Epithelial cell of proximal tubule (primary cell): ENCODE measurements around the gene CD200R1. TPM values are rescaled to one million over a fixed set of nuclear protein-coding genes. Genes with fewer than 3 reads are reported as not detected.
"Not testable (repeated sequence)": the region's sequence is repeated elsewhere in the genome, so short reads cannot be mapped to it uniquely, and the experiment has no call there.

Experiments
- DNase-seq: peaks from one replicate; pipeline ENCODE4 v3.0.0-alpha.2; 2011; ENCODE audit warnings: low read depth
- H3K4me3 ChIP-seq: 2 replicates; pipeline ENCODE4 v1.5.1; 2011; ENCODE audit warnings: low read depth, mild to moderate bottlenecking, low read length
- total RNA-seq: library from RNA; depleted of rRNA; stranded (reverse); fragments of >200 nt; gene quantifications from 2 replicates; pipeline ENCODE4 v1.2.3, GENCODE V29; 2015
- TF ChIP-seq, protein P1 (sequence below): conservative IDR thresholded peaks from 2 replicates; pipeline ENCODE4 v1.5.1; 2012; ENCODE audit warnings: low read depth, mild to moderate bottlenecking, low read length

The CD200R1 gene
- total RNA-seq, 1 donor from 2014 or later = not detected

DNA sequence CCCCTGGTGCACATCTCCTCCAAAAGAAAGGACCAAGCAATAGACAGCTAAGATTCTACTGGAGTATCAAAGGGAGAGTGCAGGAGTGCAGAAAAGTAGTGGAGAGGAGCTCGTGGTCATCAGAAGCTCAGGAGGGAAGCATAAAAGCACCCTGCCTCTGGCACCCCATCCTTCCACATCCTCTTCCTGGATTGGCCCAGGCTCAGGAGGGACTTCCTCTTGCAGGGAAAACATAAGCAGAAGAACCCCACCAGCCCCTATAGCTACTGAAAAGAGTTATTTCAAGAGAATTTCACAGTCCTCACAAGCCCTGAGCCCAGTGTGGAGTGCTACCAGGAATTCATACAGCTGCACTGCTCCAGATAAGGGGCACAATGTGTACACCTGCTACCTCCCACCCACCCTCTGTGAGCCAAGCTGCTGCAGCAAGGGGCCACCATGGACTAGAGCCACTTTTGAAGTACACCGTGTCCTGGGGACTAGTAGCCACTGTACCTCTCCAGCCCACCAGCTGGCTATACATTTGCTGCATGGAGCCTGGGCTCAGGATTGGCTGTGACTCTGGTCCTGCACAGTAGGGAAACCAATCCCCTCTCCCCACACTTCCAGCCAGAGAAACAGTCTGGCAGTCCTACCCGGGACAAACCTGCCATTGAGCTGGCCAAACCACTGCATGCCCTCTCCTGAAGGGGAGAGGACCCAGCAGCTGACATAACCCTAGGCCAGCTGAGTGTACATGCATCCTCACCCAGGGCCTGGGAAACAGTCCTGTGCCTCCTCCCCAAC is 43.0 kb downstream of the CD200R1 start:
- TF ChIP-seq, protein P1, sequence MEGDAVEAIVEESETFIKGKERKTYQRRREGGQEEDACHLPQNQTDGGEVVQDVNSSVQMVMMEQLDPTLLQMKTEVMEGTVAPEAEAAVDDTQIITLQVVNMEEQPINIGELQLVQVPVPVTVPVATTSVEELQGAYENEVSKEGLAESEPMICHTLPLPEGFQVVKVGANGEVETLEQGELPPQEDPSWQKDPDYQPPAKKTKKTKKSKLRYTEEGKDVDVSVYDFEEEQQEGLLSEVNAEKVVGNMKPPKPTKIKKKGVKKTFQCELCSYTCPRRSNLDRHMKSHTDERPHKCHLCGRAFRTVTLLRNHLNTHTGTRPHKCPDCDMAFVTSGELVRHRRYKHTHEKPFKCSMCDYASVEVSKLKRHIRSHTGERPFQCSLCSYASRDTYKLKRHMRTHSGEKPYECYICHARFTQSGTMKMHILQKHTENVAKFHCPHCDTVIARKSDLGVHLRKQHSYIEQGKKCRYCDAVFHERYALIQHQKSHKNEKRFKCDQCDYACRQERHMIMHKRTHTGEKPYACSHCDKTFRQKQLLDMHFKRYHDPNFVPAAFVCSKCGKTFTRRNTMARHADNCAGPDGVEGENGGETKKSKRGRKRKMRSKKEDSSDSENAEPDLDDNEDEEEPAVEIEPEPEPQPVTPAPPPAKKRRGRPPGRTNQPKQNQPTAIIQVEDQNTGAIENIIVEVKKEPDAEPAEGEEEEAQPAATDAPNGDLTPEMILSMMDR = no peak
- H3K4me3 ChIP-seq = no peak overlapping the region
- no peak for DNase-seq

DNA sequence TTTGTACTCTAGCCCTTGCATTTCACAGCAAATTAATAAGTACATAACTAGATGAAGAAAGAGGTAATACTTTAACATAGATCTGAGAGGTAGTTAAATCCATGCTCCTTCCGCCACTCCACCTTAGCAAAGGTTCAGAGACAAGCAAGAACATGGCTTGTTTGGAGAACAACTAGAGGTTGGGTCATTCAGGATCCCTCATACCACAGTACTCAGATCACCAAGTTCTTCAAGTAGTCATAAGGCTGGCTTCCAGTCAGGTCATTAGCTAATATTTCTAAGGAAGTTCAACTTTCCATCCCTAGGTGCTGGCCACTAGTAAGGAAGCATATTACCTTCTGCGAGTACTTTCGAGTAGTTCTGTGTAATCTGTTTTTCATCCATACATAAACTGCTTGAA is 44.1 kb downstream of the CD200R1 start:
- no peak for DNase-seq
- H3K4me3 ChIP-seq = no peak overlapping the region
- TF ChIP-seq, protein P1 = no peak

DNA sequence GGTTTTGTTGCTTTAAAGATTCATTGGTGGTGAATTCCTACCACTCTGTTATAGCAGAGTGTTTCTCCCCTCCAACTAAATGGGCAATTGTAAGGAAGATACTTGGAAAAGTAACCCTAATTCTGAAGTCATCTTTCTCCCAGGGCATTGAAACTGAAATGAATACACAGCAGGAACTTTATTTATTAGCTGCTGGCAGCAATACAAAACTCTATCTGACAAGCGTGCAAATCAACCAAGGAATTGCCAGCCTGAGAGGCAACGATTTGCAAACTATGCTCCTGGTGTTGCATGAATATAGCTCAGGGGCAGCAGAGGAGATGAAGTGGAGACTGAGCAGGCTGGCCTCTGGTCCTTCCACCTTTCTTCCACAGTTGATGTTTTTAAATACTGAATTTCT is 48.9 kb downstream of the CD200R1 start:
- TF ChIP-seq, protein P1 = no peak
- DNase-seq = no peak
- no peak overlapping the region for H3K4me3 ChIP-seq

DNA sequence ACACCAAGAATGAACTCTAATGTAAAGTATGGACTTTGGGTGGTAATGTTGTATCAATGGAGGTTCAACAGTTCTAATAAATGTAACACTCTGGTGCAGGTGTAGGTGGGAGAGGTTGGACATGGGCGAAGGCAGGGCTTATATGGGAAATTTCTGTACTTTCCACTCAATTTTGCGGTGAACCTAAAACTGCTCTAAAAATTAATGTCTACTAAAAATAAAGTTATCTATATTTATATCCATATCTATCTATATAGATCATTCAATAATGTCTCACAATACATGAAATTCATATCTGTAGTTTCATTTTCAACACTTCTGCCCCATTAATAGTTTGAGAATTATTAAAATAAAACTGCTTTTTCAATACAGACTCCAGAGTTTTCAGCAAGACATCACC is 49.3 kb downstream of the CD200R1 start:
- no peak for DNase-seq
- no peak overlapping the region for H3K4me3 ChIP-seq
- TF ChIP-seq, protein P1 = no peak

DNA sequence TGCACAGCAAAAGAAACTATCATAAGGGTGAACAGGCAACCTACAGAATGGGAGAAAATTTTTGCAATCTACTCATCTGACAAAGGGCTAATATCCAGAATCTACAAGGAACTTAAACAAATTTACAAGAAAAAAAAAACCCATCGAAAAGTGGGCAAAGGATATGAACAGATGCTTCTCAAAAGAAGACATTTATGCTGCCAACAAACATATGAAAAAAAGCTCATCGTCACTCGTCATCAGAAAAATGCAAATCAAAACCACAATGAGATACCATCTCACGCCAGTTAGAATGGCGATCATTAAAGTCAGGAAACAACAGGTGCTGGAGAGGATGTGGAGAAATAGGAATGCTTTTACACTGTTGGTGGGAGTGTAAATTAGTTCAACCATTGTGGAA is 55.4 kb downstream of the CD200R1 start:
- not testable (repeated sequence) for DNase-seq, H3K4me3 ChIP-seq

DNA sequence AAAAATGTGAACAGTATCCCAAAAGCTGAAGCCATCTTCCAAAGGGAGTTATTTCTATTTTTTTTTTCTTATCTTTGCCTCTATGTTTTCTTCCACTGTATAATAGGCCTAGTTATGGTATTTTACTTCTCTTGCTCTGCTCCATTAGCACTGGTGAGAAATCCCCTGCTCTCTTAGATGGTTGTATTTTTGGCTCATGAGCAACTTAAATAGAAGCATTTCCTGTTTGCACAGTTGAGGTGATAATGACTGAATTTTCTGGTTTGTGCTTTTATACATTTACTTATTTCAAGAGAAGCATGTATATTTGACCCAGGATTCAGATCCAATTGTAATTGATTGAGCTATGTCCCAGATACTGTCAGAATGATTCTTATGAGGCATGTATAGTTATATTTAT is 66.7 kb downstream of the CD200R1 start:
- DNase-seq = no peak
- no peak overlapping the region for H3K4me3 ChIP-seq
- TF ChIP-seq, protein P1 = no peak

DNA sequence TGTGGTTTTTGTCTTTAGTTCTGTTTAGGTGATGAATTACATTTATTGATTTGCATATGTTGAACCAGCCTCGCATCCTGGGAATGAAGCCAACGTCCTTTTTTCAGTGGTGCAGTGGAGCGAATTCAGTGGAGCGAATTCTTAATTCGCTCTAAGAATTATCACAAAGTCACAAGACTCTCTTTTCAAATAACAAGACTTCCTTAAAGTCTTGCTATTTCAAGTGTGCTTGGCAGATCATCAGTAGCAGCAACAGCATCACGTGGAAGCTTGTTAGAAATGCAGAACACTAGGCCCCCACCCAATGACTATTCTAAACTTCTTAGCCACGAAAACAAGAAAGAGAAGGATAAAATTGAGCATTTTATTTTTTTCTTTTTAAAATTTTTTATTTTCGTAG is 70.1 kb downstream of the CD200R1 start:
- H3K4me3 ChIP-seq = no peak overlapping the region
- no peak for DNase-seq
- TF ChIP-seq, protein P1 = no peak
